ENCODE measurements around the gene WDR20.
"Not testable (repeated sequence)": the region's sequence is repeated elsewhere in the genome, so short reads cannot be mapped to it uniquely, and the experiment has no call there.

The WDR20 gene

GRCh38 chr14:102172021-102172272, 32.2 kb downstream of the WDR20 start:
- FAIRE-seq, result not testable (repeated sequence)

GRCh38 chr14:102172721-102173120, 33.0 kb downstream of the WDR20 start:
- not testable (repeated sequence) for FAIRE-seq

- no peak for FAIRE-seq
Observed at GRCh38 chr14:102177161-102177560, 37.5 kb downstream of the WDR20 start.

- FAIRE-seq, result no peak
Observed at GRCh38 chr14:102178806-102179205, 39.1 kb downstream of the WDR20 start.

- no peak for FAIRE-seq
Observed at GRCh38 chr14:102180248-102180998, 40.7 kb downstream of the WDR20 start.

- no peak for FAIRE-seq
Observed at GRCh38 chr14:102181187-102181586, 41.5 kb downstream of the WDR20 start.

- no peak for FAIRE-seq
Observed at GRCh38 chr14:102182190-102182589, 42.5 kb downstream of the WDR20 start.

GRCh38 chr14:102182936-102183619, 43.4 kb downstream of the WDR20 start:
- no peak for FAIRE-seq

GRCh38 chr14:102183886-102184285, 44.2 kb downstream of the WDR20 start:
- no peak for FAIRE-seq

GRCh38 chr14:102184316-102185035, 44.8 kb downstream of the WDR20 start:
- no peak for FAIRE-seq

GRCh38 chr14:102185360-102185759, 45.7 kb downstream of the WDR20 start:
- no peak for FAIRE-seq

- FAIRE-seq, result no peak
Observed at GRCh38 chr14:102187044-102187443, 47.3 kb downstream of the WDR20 start.

GRCh38 chr14:102187568-102188001, 47.9 kb downstream of the WDR20 start:
- FAIRE-seq, result no peak

GRCh38 chr14:102188187-102188586, 48.5 kb downstream of the WDR20 start:
- no peak for FAIRE-seq

GRCh38 chr14:102189874-102190273, 50.2 kb downstream of the WDR20 start:
- FAIRE-seq, result no peak

- no peak for FAIRE-seq
Observed at GRCh38 chr14:102192840-102193502, 53.3 kb downstream of the WDR20 start.

- FAIRE-seq, result no peak
Observed at GRCh38 chr14:102194856-102195255, 55.2 kb downstream of the WDR20 start.

- FAIRE-seq, result no peak
Observed at GRCh38 chr14:102195446-102195845, 55.7 kb downstream of the WDR20 start.

- FAIRE-seq, result no peak
Observed at GRCh38 chr14:102196039-102196901, 56.6 kb downstream of the WDR20 start.

GRCh38 chr14:102196902-102197230, 57.2 kb downstream of the WDR20 start:
- FAIRE-seq, result no peak

- no peak for FAIRE-seq
Observed at GRCh38 chr14:102197317-102197853, 57.7 kb downstream of the WDR20 start.

- FAIRE-seq, result no peak
Observed at GRCh38 chr14:102200690-102201352, 61.1 kb downstream of the WDR20 start.

Data from TTC549 (cell line).